GM23338 (cell line): Measurements from ENCODE around the gene NEK11. TPM values are rescaled to one million over a fixed set of nuclear protein-coding genes. Genes with fewer than 3 reads are reported as not detected.

ENCODE experiments used
- ATAC-seq: fragments of 200-7000 bp; cut with Tn5 transposase; 3 replicates; pipeline ENCODE4 v1.9.1; 2020
- DNase-seq: peaks from one replicate; pipeline ENCODE4 v3.0.0-alpha.2; 2015; ENCODE audit warnings: low spot score
- H2AFZ ChIP-seq: fragments of 200-600 bp; sonication (generic); 2 replicates; pipeline ENCODE4 v1.8.0; 2016; ENCODE audit warnings: antibody characterized with exemption, mild to moderate bottlenecking, moderate library complexity
- H3F3A ChIP-seq: fragments of 200-600 bp; sonication (generic); replicated peaks from 2 replicates; pipeline ENCODE4 v1.8.0; 2017; ENCODE audit warnings: antibody characterized with exemption, mixed run types, low read depth
- H3K27ac ChIP-seq: fragments of 200-600 bp; sonication (generic); 2 replicates; pipeline ENCODE4 v1.6.1; 2016; ENCODE audit warnings: low read depth
- H3K27me3 ChIP-seq: fragments of 200-600 bp; sonication (generic); 2 replicates; pipeline ENCODE4 v1.8.0; 2016; ENCODE audit warnings: mild to moderate bottlenecking, mixed run types, moderate library complexity; ENCODE audit not compliant: insufficient read depth
- H3K36me3 ChIP-seq: fragments of 200-600 bp; sonication (generic); 2 replicates; pipeline ENCODE4 v1.8.0; 2016; ENCODE audit warnings: mild to moderate bottlenecking; ENCODE audit not compliant: insufficient read depth
- H3K4me1 ChIP-seq: fragments of 200-600 bp; sonication (generic); 2 replicates; pipeline ENCODE4 v1.8.0; 2016; ENCODE audit warnings: mild to moderate bottlenecking, moderate library complexity; ENCODE audit not compliant: insufficient read depth
- H3K4me2 ChIP-seq: fragments of 200-600 bp; sonication (generic); 2 replicates; pipeline ENCODE4 v1.7.1; 2017; ENCODE audit warnings: mixed run types
- H3K4me3 ChIP-seq: fragments of 200-600 bp; sonication (generic); 2 replicates; pipeline ENCODE4 v1.6.1; 2016; ENCODE audit warnings: mixed run types
- H3K79me2 ChIP-seq: fragments of 200-600 bp; sonication (generic); replicated peaks from 2 replicates; pipeline ENCODE4 v1.8.0; 2017; ENCODE audit warnings: mild to moderate bottlenecking; ENCODE audit not compliant: insufficient read depth
- H3K9me2 ChIP-seq: fragments of 200-600 bp; sonication (generic); 2 replicates; pipeline ENCODE4 v1.8.0; 2017; ENCODE audit not compliant: insufficient read depth
- H4K20me1 ChIP-seq: fragments of 200-600 bp; sonication (generic); replicated peaks from 2 replicates; pipeline ENCODE4 v1.8.0; 2017; ENCODE audit warnings: mild to moderate bottlenecking; ENCODE audit not compliant: insufficient read depth
- H3K27ac Mint-ChIP-seq: 2 replicates; pipeline ENCODE4 v1.8.0; 2020; ENCODE audit warnings: inconsistent platforms, mild to moderate bottlenecking, moderate library complexity, mixed read lengths
- H3K27me3 Mint-ChIP-seq: 3 replicates; pipeline ENCODE4 v1.8.0; 2022; ENCODE audit warnings: low read depth, mild to moderate bottlenecking, moderate library complexity, mixed read lengths, inconsistent platforms; ENCODE audit not compliant: insufficient read depth, poor library complexity
- H3K36me3 Mint-ChIP-seq: 3 replicates; pipeline ENCODE4 v1.8.0; 2021; ENCODE audit warnings: low read depth, mild to moderate bottlenecking, inconsistent platforms, moderate library complexity, mixed read lengths
- H3K4me1 Mint-ChIP-seq: 3 replicates; pipeline ENCODE4 v1.8.0; 2020; ENCODE audit warnings: mild to moderate bottlenecking, inconsistent platforms, mixed read lengths
- H3K4me3 Mint-ChIP-seq: 3 replicates; pipeline ENCODE4 v1.8.0; 2021; ENCODE audit warnings: moderate library complexity, mild to moderate bottlenecking, inconsistent platforms, mixed read lengths
- H3K9me3 Mint-ChIP-seq: 3 replicates; pipeline ENCODE4 v1.8.0; 2020; ENCODE audit warnings: moderate library complexity, mild to moderate bottlenecking, inconsistent platforms, mixed read lengths
- CREB1 ChIP-seq: fragments of 250-450 bp; sonication (Bioruptor Pico); IDR thresholded peaks from 2 replicates; pipeline ENCODE4 v1.5.0; 2020; ENCODE audit warnings: low read depth, mild to moderate bottlenecking, moderate library complexity
- EZH2 ChIP-seq: fragments of 200-600 bp; sonication (generic); IDR thresholded peaks from one replicate; pipeline ENCODE4 v1.8.0; 2017; ENCODE audit warnings: antibody characterized with exemption, mild to moderate bottlenecking, low read depth; ENCODE audit not compliant: unreplicated experiment
- EZH2phosphoT487 ChIP-seq: fragments of 200-600 bp; sonication (generic); IDR thresholded peaks from one replicate; pipeline ENCODE4 v1.8.1; 2018; ENCODE audit warnings: antibody characterized with exemption; ENCODE audit not compliant: unreplicated experiment
- JUNB ChIP-seq: IDR thresholded peaks from one replicate; pipeline ENCODE4 v1.6.1; 2016; ENCODE audit warnings: antibody characterized with exemption; ENCODE audit not compliant: unreplicated experiment
- NANOG ChIP-seq: IDR thresholded peaks from 2 replicates; pipeline ENCODE4 v1.6.1; 2016; ENCODE audit warnings: antibody characterized with exemption, borderline replicate concordance
- POLR2AphosphoS5 ChIP-seq: IDR thresholded peaks from 2 replicates; pipeline ENCODE4 v1.6.1; 2016; ENCODE audit warnings: antibody characterized with exemption, low read depth
- STAT1 ChIP-seq: IDR thresholded peaks from one replicate; pipeline ENCODE4 v1.6.1; 2016; ENCODE audit warnings: antibody characterized with exemption; ENCODE audit not compliant: unreplicated experiment
- ZNF114 ChIP-seq: fragments of 250-450 bp; sonication (Bioruptor Pico); IDR thresholded peaks from 2 replicates; pipeline ENCODE4 v1.5.0; 2020; ENCODE audit warnings: mild to moderate bottlenecking, moderate library complexity
- ZNF331 ChIP-seq: fragments of 250-450 bp; sonication (Bioruptor Pico); IDR thresholded peaks from 2 replicates; pipeline ENCODE4 v1.5.0; 2020; ENCODE audit warnings: low read depth, mild to moderate bottlenecking, moderate library complexity
- polyA plus RNA-seq: library from polyadenylated mRNA; unstranded; fragments of >200 nt; fragmentation: Nextera tagmentation; extraction: Ambion mirVana; gene quantifications from 2 replicates; pipeline ENCODE4 v1.2.1, GENCODE V29; 2016
- total RNA-seq: library from RNA; depleted of rRNA; stranded (reverse); fragments of >200 nt; shearing (Covaris generic); gene quantifications from 2 replicates; pipeline ENCODE4 v1.2.3, GENCODE V29; 2014
- TF ChIP-seq, protein P1 (sequence below): IDR thresholded peaks from 2 replicates; pipeline ENCODE4 v1.6.1; 2016; ENCODE audit warnings: antibody characterized with exemption
- TF ChIP-seq, protein P2 (sequence below): IDR thresholded peaks from one replicate; pipeline ENCODE4 v1.6.1; 2018; ENCODE audit warnings: antibody characterized with exemption; ENCODE audit not compliant: unreplicated experiment
- TF ChIP-seq, protein P3 (sequence below): fragments of 250-450 bp; sonication (Bioruptor Pico); IDR thresholded peaks from 2 replicates; pipeline ENCODE4 v1.5.0; 2020; ENCODE audit warnings: mild to moderate bottlenecking, moderate library complexity

Gene NEK11
- total and polyA plus RNA-seq, 2 experiments from 2014 or later: 0.80 to 1.1 TPM

DNA sequence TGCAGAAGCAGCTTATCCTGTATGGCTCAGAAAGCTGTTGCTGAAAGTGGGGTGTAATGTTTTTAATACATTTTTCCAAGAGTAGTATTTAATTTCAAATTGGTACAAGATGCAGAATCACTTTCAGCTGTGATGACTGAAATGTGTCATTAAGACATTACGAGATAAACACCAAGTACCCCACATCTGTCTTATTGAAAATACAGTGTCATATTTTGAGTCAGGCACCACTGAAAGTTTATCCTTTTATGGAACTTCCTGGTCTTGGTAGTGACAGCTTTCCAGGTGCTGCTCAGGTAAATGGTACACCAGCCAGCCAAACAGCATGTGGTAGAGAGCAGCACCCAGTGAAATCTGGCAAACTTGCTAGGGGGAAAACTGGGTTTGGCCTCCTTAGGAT lies 17.0 kb upstream of the NEK11 start (continued):
- TF ChIP-seq CREB1: no peak
- TF ChIP-seq, protein P1, sequence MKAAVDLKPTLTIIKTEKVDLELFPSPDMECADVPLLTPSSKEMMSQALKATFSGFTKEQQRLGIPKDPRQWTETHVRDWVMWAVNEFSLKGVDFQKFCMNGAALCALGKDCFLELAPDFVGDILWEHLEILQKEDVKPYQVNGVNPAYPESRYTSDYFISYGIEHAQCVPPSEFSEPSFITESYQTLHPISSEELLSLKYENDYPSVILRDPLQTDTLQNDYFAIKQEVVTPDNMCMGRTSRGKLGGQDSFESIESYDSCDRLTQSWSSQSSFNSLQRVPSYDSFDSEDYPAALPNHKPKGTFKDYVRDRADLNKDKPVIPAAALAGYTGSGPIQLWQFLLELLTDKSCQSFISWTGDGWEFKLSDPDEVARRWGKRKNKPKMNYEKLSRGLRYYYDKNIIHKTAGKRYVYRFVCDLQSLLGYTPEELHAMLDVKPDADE: no peak
- TF ChIP-seq STAT1: no peak
- TF ChIP-seq NANOG: no peak

DNA sequence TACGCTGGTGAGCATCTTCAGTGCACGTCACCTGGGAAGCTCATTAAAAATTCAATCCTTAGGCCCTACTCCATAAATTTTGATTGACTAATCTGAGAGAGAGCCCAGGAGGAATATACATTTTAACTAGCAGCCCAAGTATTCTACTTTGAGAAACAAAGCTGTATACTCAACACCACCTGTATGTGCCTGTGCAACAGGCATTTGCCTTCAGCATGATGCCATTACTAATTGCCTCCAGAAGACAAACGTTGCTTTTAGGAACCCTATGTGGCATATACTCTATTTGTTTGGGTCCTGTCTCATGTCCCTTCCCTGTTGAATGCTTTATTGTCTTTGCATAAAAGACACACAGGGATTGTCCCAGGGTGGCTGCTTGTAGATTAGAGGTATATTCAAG lies 7.7 kb upstream of the NEK11 start:
- no peaks in the 10 kb centered on the region for H3K9me2 ChIP-seq
- no peak overlapping the region for H3K27ac ChIP-seq
- Mint-ChIP-seq H3K27me3 (no peaks in the 10 kb centered on the region), H3K36me3 (peaks cover 15% of the 10 kb centered on the region; the same call in 2 of the 3 replicates), H3K27ac (no peak overlapping the region), H3K4me1 (no peaks in the 10 kb centered on the region), H3K9me3 (no peaks in the 10 kb centered on the region), H3K4me3 (no peak overlapping the region)
- ATAC-seq (no peak), DNase-seq (no peak)
- no peaks in the 10 kb centered on the region for H3K79me2 ChIP-seq
- no peak overlapping the region for H3K4me3 ChIP-seq
- 0 out of 2 replicates have a peak, but pooled peaks cover 12% of the 10 kb centered on the region for H4K20me1 ChIP-seq
- no peak overlapping the region for H3K4me2 ChIP-seq
- no peaks in the 10 kb centered on the region for H3K27me3 ChIP-seq
- no peaks in the 10 kb centered on the region for H3K4me1 ChIP-seq
- H3F3A ChIP-seq: no peaks in the 10 kb centered on the region
- no peak overlapping the region for H2AFZ ChIP-seq
- peaks cover 6% of the 10 kb centered on the region; the same call in 1 of the 2 replicates for H3K36me3 ChIP-seq
- TF ChIP-seq NANOG (no peak), CREB1 (no peak), EZH2phosphoT487 (no peak), ZNF331 (CRISPR knock-in tag) (no peak), POLR2AphosphoS5 (no peak), JUNB (no peak), STAT1 (no peak), EZH2 (no peak), ZNF114 (CRISPR knock-in tag) (no peak)
- TF ChIP-seq, protein P2, sequence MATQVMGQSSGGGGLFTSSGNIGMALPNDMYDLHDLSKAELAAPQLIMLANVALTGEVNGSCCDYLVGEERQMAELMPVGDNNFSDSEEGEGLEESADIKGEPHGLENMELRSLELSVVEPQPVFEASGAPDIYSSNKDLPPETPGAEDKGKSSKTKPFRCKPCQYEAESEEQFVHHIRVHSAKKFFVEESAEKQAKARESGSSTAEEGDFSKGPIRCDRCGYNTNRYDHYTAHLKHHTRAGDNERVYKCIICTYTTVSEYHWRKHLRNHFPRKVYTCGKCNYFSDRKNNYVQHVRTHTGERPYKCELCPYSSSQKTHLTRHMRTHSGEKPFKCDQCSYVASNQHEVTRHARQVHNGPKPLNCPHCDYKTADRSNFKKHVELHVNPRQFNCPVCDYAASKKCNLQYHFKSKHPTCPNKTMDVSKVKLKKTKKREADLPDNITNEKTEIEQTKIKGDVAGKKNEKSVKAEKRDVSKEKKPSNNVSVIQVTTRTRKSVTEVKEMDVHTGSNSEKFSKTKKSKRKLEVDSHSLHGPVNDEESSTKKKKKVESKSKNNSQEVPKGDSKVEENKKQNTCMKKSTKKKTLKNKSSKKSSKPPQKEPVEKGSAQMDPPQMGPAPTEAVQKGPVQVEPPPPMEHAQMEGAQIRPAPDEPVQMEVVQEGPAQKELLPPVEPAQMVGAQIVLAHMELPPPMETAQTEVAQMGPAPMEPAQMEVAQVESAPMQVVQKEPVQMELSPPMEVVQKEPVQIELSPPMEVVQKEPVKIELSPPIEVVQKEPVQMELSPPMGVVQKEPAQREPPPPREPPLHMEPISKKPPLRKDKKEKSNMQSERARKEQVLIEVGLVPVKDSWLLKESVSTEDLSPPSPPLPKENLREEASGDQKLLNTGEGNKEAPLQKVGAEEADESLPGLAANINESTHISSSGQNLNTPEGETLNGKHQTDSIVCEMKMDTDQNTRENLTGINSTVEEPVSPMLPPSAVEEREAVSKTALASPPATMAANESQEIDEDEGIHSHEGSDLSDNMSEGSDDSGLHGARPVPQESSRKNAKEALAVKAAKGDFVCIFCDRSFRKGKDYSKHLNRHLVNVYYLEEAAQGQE: no peak
- TF ChIP-seq, protein P3, sequence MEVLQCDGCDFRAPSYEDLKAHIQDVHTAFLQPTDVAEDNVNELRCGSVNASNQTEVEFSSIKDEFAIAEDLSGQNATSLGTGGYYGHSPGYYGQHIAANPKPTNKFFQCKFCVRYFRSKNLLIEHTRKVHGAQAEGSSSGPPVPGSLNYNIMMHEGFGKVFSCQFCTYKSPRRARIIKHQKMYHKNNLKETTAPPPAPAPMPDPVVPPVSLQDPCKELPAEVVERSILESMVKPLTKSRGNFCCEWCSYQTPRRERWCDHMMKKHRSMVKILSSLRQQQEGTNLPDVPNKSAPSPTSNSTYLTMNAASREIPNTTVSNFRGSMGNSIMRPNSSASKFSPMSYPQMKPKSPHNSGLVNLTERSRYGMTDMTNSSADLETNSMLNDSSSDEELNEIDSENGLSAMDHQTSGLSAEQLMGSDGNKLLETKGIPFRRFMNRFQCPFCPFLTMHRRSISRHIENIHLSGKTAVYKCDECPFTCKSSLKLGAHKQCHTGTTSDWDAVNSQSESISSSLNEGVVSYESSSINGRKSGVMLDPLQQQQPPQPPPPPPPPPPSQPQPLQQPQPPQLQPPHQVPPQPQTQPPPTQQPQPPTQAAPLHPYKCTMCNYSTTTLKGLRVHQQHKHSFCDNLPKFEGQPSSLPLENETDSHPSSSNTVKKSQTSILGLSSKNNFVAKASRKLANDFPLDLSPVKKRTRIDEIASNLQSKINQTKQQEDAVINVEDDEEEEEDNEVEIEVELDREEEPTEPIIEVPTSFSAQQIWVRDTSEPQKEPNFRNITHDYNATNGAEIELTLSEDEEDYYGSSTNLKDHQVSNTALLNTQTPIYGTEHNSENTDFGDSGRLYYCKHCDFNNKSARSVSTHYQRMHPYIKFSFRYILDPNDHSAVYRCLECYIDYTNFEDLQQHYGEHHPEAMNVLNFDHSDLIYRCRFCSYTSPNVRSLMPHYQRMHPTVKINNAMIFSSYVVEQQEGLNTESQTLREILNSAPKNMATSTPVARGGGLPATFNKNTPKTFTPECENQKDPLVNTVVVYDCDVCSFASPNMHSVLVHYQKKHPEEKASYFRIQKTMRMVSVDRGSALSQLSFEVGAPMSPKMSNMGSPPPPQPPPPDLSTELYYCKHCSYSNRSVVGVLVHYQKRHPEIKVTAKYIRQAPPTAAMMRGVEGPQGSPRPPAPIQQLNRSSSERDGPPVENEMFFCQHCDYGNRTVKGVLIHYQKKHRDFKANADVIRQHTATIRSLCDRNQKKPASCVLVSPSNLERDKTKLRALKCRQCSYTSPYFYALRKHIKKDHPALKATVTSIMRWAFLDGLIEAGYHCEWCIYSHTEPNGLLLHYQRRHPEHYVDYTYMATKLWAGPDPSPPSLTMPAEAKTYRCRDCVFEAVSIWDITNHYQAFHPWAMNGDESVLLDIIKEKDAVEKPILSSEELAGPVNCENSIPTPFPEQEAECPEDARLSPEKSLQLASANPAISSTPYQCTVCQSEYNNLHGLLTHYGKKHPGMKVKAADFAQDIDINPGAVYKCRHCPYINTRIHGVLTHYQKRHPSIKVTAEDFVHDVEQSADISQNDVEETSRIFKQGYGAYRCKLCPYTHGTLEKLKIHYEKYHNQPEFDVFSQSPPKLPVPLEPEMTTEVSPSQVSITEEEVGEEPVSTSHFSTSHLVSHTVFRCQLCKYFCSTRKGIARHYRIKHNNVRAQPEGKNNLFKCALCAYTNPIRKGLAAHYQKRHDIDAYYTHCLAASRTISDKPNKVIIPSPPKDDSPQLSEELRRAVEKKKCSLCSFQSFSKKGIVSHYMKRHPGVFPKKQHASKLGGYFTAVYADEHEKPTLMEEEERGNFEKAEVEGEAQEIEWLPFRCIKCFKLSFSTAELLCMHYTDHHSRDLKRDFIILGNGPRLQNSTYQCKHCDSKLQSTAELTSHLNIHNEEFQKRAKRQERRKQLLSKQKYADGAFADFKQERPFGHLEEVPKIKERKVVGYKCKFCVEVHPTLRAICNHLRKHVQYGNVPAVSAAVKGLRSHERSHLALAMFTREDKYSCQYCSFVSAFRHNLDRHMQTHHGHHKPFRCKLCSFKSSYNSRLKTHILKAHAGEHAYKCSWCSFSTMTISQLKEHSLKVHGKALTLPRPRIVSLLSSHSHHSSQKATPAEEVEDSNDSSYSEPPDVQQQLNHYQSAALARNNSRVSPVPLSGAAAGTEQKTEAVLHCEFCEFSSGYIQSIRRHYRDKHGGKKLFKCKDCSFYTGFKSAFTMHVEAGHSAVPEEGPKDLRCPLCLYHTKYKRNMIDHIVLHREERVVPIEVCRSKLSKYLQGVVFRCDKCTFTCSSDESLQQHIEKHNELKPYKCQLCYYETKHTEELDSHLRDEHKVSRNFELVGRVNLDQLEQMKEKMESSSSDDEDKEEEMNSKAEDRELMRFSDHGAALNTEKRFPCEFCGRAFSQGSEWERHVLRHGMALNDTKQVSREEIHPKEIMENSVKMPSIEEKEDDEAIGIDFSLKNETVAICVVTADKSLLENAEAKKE (CRISPR knock-in tag): no peak
- TF ChIP-seq, protein P1: no peak
